ENCODE results near the gene MYOZ1. TPM values are rescaled to one million over a fixed set of nuclear protein-coding genes. Genes with fewer than 3 reads are reported as not detected.

The MYOZ1 gene
- total RNA-seq, 1 experiment from 2014 or later: not detected

DNA sequence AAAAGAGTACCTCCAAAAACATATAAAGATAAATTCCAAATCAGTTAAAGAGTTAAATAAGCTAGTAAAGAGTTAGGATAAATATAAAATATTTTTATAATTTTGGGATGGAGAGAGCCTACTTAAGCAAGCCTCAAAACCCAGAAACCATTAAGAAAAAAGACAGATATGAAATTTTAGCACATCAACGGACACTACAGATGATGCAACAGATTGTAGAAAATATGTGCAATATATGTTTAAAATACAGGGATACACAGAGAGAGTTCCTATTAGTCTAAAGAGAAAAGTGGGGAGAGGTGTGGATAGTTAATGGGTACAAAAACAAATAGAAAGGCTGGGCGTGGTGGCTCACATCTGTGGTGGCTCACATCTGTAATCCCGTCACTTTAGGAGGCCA, 26.6 kb downstream of the MYOZ1 start:
- no peaks in the 10 kb centered on the region for H3K9me3 ChIP-seq (ENCODE audit: control insufficient read depth in 1 of 2, insufficient read depth in 1 of 2, low read depth in 1 of 2, low read length in 2 of 2)
- no peaks in the 10 kb centered on the region for H3K9me2 ChIP-seq (ENCODE audit: insufficient read depth)
- H2AFZ ChIP-seq (ENCODE audit: low read depth, low read length, poor library complexity, severe bottlenecking): no peak overlapping the region
- no peaks in the 10 kb centered on the region for H3K27me3 ChIP-seq (ENCODE audit: insufficient read depth, low read length)
- no peaks in the 10 kb centered on the region for H3K4me1 ChIP-seq (ENCODE audit: control insufficient read depth in 1 of 2, insufficient read depth in 2 of 2, low read length in 2 of 2)
- ATAC-seq (no peak), DNase-seq (ENCODE audit: low read depth, low spot score) (no peak)
- BruUV-seq (replicated peaks): no TSS peak
- RAD21 ChIA-PET (ENCODE audit: low non-redundant PET in 1 of 2, low total read pairs in 2 of 2, uncharacterized antibody in 2 of 2, unreplicated experiment in 2 of 2): no interaction called here
- H3K4me3 ChIP-seq (replicated peaks in 1 of 2; ENCODE audit: low read depth in 1 of 2, low read length in 2 of 2): no peak overlapping the region
- POLR2A ChIA-PET: interaction anchor here (1.1 kb wide), 1 partner anchor 11 kb away, joined by 4 read pairs; no protein-coding TSS in a partner anchor
- CTCF ChIA-PET: no interaction called here
- TF ChIP-seq, protein P1, sequence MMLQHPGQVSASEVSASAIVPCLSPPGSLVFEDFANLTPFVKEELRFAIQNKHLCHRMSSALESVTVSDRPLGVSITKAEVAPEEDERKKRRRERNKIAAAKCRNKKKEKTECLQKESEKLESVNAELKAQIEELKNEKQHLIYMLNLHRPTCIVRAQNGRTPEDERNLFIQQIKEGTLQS (IDR thresholded peaks at IDR 0.05): no peak
- TF ChIP-seq CBX3 (IDR thresholded peaks at IDR 0.05; ENCODE audit: low read depth): no peak
- no peak for TF ChIP-seq TCF7L2 (IDR thresholded peaks at IDR 0.05; ENCODE audit: borderline replicate concordance, extremely low read depth, insufficient read depth, insufficient read length)
- no peak for TF ChIP-seq SRF (IDR thresholded peaks at IDR 0.05; ENCODE audit: low read depth)
- TF ChIP-seq, protein P2, sequence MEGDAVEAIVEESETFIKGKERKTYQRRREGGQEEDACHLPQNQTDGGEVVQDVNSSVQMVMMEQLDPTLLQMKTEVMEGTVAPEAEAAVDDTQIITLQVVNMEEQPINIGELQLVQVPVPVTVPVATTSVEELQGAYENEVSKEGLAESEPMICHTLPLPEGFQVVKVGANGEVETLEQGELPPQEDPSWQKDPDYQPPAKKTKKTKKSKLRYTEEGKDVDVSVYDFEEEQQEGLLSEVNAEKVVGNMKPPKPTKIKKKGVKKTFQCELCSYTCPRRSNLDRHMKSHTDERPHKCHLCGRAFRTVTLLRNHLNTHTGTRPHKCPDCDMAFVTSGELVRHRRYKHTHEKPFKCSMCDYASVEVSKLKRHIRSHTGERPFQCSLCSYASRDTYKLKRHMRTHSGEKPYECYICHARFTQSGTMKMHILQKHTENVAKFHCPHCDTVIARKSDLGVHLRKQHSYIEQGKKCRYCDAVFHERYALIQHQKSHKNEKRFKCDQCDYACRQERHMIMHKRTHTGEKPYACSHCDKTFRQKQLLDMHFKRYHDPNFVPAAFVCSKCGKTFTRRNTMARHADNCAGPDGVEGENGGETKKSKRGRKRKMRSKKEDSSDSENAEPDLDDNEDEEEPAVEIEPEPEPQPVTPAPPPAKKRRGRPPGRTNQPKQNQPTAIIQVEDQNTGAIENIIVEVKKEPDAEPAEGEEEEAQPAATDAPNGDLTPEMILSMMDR (IDR thresholded peaks at IDR 0.05 in 2 of 3, conservative IDR thresholded peaks at IDR 0.05 in 1 of 3; ENCODE audit: borderline replicate concordance in 1 of 3, insufficient read depth in 1 of 3, low read depth in 2 of 3, low read length in 2 of 3): no peak
- TF ChIP-seq CEBPB (IDR thresholded peaks at IDR 0.05; ENCODE audit: low read depth): no peak
- no peak for TF ChIP-seq ELF1 (IDR thresholded peaks at IDR 0.05; ENCODE audit: borderline replicate concordance, low read depth)
- no peak for TF ChIP-seq ZFX (IDR thresholded peaks at IDR 0.05)
- TF ChIP-seq ZNF274 (IDR thresholded peaks at IDR 0.05; ENCODE audit: low read depth, low read length): no peak
- no peak for TF ChIP-seq FOSL1 (IDR thresholded peaks at IDR 0.05; ENCODE audit: low read depth)
- TF ChIP-seq POLR2AphosphoS5 (IDR thresholded peaks at IDR 0.05; ENCODE audit: low read depth, low read length): no peak
- TF ChIP-seq EZH2 (IDR thresholded peaks at IDR 0.05): no peak
- no peak for TF ChIP-seq EGR1 (IDR thresholded peaks at IDR 0.05; ENCODE audit: low read depth)
- TF ChIP-seq, protein P3, sequence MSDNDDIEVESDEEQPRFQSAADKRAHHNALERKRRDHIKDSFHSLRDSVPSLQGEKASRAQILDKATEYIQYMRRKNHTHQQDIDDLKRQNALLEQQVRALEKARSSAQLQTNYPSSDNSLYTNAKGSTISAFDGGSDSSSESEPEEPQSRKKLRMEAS (IDR thresholded peaks at IDR 0.05): no peak
- no peak for TF ChIP-seq YY1 (IDR thresholded peaks at IDR 0.05; ENCODE audit: extremely low read depth, insufficient replicate concordance, low read depth, low read length)
- no peaks in the 10 kb centered on the region for H3K79me2 ChIP-seq (ENCODE audit: insufficient read depth, low read length)
- intact Hi-C loops (cut with micrococcal nuclease): no loop called here
- no peak overlapping the region for H3K4me2 ChIP-seq (ENCODE audit: low read length)
- no peak overlapping the region for H3K27ac ChIP-seq (ENCODE audit: low read depth, low read length)
- no peaks in the 10 kb centered on the region for H4K20me1 ChIP-seq (ENCODE audit: insufficient read depth)
- no peaks in the 10 kb centered on the region for H3K36me3 ChIP-seq (ENCODE audit: control insufficient read depth in 1 of 2, insufficient read depth in 2 of 2, low read length in 2 of 2)
- no peak overlapping the region for H3K9ac ChIP-seq (ENCODE audit: low read length)
